ENCODE measurements around the gene SLC15A4. TPM values are rescaled to one million over a fixed set of nuclear protein-coding genes. Genes with fewer than 3 reads are reported as not detected.

SLC15A4 gene
- polyA plus RNA-seq, 1 of the 3 experiments (the other 2 are of a cell fraction): 14.5 TPM

DNA sequence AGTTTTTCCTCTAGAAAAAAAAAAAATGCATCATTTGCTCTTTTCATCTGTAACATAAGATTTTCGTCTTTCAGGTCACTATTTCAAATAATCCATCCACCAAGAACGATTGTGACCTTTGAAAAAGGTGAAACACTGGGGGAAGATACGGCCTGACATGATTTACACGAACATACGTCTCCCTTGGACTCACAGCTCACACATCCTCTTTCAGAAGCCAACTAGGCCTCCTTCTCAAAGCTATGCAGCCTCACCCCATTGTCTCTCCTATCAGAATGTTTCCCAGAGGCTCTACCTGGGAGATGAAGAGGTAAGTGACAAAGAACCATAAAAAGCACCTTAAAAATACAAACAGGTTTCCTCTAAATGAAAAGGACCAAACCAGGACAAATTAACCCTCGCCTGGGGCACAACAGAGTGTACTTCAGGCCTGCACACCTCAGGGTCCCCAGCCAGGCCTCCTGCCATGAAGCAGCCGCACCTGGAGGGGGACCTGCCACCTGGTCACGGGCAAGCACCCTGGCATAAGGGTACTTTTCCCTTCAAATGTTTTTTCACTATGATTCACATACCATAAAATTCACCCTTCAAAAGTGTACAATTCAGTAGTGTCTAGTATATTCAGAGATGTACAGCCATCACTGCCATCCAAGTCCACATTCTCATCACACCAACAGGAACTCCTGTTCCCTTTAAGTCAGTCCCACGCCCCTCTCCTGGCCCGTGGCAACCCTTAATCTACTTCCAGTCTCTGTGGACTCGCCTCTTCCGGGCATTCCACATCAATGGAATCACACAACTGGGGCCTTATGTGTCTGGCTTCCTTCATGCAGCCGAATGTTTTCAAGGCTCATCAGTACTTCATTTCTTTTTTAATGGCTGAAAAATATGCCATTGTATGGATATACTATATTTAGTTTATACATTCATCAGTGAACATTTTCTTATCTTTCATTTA lies 5.4 kb downstream of the SLC15A4 start:
- Histone ChIP-seq H3F3A (replicated peaks; ENCODE audit: insufficient read depth) (no peaks in the 10 kb centered on the region), H3K4me2 (0 out of 2 replicates have a peak overlapping the region, but pooled peaks have one; percentile 2), H3K36me3 (replicated peaks in 1 of 2; ENCODE audit: control insufficient read depth in 1 of 2, insufficient read depth in 2 of 2, low read length in 1 of 2) (peaks cover 17 to 20% of the 10 kb centered on the region in 2 experiments), H3K4me3 (ENCODE audit: low read depth in 2 of 2, low read length in 1 of 2) (no peak overlapping the region), H3K4me1 (ENCODE audit: control insufficient read depth in 1 of 2, insufficient read depth in 2 of 2, low read depth in 1 of 2, low read length in 1 of 2) (peaks cover 9 to 15% of the 10 kb centered on the region in 2 experiments; a peak in 2 of 4 replicates), H3K79me2 (ENCODE audit: insufficient read depth) (peaks cover 98% of the 10 kb centered on the region), H3K27ac (ENCODE audit: low read depth in 2 of 2, low read length in 1 of 2) (peak overlapping the region in 1 of 2 experiments; percentile 51; a peak in 2 of 4 replicates), H3K27me3 (ENCODE audit: insufficient read depth) (no peaks in the 10 kb centered on the region), H3K9me2 (no peaks in the 10 kb centered on the region), H4K20me1 (ENCODE audit: insufficient read depth) (peaks cover 48% of the 10 kb centered on the region), H3K9me3 (no peaks in the 10 kb centered on the region), H3K9ac (no peak overlapping the region), H2AFZ (ENCODE audit: low read depth) (no peak overlapping the region)
- ChIA-PET POLR2A (no interaction called here), CTCF (interaction anchor here (1.7 kb wide), 1 partner anchor 8 kb away, joined by 8 read pairs; no protein-coding TSS in a partner anchor)
- TF ChIP-seq MXI1 (IDR thresholded peaks at IDR 0.05; ENCODE audit: low read depth, low read length) (no peak), SIN3A (IDR thresholded peaks at IDR 0.05; ENCODE audit: borderline replicate concordance, low read depth, low read length) (no peak)
- TF ChIP-seq, protein P1, sequence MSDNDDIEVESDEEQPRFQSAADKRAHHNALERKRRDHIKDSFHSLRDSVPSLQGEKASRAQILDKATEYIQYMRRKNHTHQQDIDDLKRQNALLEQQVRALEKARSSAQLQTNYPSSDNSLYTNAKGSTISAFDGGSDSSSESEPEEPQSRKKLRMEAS (IDR thresholded peaks at IDR 0.05; ENCODE audit: low read depth): no peak
- DNase-seq: no peak
- WGBS (ENCODE audit: low lambda C conversion rate): 80% methylated on average over 13 of the region's 13 CpGs

DNA sequence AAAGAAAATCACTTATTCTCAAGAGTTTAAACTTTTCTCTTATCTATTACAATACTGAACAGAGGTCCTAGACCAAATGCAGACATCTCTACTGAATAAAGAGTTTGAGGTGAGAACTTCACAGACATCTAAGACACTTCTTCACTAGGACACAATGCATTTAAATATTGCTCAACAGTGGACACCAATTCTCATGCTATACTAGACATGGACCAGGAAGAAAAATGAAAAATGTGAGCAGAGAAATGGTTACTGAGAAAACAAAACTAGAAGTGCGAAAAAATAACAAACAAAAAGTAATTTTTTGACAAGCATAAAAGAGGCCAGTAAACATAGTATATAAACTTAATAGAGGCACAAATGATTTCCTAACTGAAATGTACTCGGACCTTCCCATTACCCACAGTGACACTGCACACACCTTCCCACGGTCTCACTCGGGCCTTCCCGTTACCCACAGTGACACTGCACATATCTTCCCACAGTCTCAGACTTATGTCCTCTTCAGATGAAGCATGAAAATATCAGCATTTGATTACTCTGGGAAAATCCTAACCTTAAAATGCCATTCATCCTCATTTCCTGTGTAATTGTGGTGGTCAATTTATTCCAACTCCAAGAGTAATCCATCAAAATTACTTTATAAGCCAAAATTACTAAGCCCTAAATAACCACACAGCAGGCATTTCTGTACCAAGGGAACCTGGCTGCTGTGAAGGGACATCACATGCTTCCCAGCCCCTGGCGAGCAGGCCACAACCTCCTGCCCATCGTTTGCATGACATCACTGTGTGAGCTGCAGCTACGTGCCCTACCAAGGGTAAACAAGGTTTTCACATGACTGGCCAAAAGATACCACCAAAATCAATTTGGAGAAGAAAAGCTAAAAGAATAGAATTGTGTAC lies 6.4 kb downstream of the SLC15A4 start:
- Histone ChIP-seq H3K9ac (no peak overlapping the region), H3K27ac (ENCODE audit: low read depth in 2 of 2, low read length in 1 of 2) (peak overlapping the region in 1 of 2 experiments; percentile 51; a peak in 2 of 4 replicates), H4K20me1 (ENCODE audit: insufficient read depth) (peaks cover 48% of the 10 kb centered on the region), H2AFZ (ENCODE audit: low read depth) (no peak overlapping the region), H3K9me2 (no peaks in the 10 kb centered on the region), H3K36me3 (replicated peaks in 1 of 2; ENCODE audit: control insufficient read depth in 1 of 2, insufficient read depth in 2 of 2, low read length in 1 of 2) (peaks cover 23 to 24% of the 10 kb centered on the region in 2 experiments), H3K9me3 (no peaks in the 10 kb centered on the region), H3K79me2 (ENCODE audit: insufficient read depth) (peaks cover 98% of the 10 kb centered on the region), H3K4me1 (ENCODE audit: control insufficient read depth in 1 of 2, insufficient read depth in 2 of 2, low read depth in 1 of 2, low read length in 1 of 2) (peaks cover 9 to 13% of the 10 kb centered on the region in 2 experiments; a peak in 2 of 4 replicates), H3F3A (replicated peaks; ENCODE audit: insufficient read depth) (no peaks in the 10 kb centered on the region), H3K4me3 (ENCODE audit: low read depth in 2 of 2, low read length in 1 of 2) (no peak overlapping the region), H3K27me3 (ENCODE audit: insufficient read depth) (no peaks in the 10 kb centered on the region), H3K4me2 (no peak overlapping the region)
- peak; percentile 46 for DNase-seq
- 73% methylated on average over 8 of the region's 8 CpGs for WGBS (ENCODE audit: low lambda C conversion rate)
- TF ChIP-seq, protein P2, sequence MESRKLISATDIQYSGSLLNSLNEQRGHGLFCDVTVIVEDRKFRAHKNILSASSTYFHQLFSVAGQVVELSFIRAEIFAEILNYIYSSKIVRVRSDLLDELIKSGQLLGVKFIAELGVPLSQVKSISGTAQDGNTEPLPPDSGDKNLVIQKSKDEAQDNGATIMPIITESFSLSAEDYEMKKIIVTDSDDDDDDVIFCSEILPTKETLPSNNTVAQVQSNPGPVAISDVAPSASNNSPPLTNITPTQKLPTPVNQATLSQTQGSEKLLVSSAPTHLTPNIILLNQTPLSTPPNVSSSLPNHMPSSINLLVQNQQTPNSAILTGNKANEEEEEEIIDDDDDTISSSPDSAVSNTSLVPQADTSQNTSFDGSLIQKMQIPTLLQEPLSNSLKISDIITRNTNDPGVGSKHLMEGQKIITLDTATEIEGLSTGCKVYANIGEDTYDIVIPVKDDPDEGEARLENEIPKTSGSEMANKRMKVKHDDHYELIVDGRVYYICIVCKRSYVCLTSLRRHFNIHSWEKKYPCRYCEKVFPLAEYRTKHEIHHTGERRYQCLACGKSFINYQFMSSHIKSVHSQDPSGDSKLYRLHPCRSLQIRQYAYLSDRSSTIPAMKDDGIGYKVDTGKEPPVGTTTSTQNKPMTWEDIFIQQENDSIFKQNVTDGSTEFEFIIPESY (IDR thresholded peaks at IDR 0.05; ENCODE audit: borderline replicate concordance, low read depth): no peak
- TF ChIP-seq, protein P1 (IDR thresholded peaks at IDR 0.05; ENCODE audit: low read depth): no peak
- TF ChIP-seq RAD21 (IDR thresholded peaks at IDR 0.05; ENCODE audit: low read length) (no peak), POLR2AphosphoS5 (IDR thresholded peaks at IDR 0.05; ENCODE audit: low read depth, low read length) (no peak), EZH2phosphoT487 (IDR thresholded peaks at IDR 0.05; ENCODE audit: borderline replicate concordance, low read depth) (no peak), FOSL2 (IDR thresholded peaks at IDR 0.05; ENCODE audit: borderline replicate concordance, low read depth) (no peak), ELF1 (IDR thresholded peaks at IDR 0.05) (no peak)
- POLR2A ChIA-PET: no interaction called here
- CTCF ChIA-PET: no interaction called here

Data from SK-N-SH (cell line).